Trophoblast cell (in vitro differentiated cells and primary cell): ENCODE measurements around the gene IL1RAPL2.

Source experiments
- DNase-seq, 2 donors: peaks; one replicate each; pipeline ENCODE4 v3.0.0-alpha.2; 2016
- H2AFZ ChIP-seq: 2 replicates; pipeline ENCODE4 v1.6.1; 2013; ENCODE audit warnings: low read length, moderate library complexity, mild to moderate bottlenecking; ENCODE audit not compliant: insufficient read depth, poor library complexity
- H2AK5ac ChIP-seq: 2 replicates; pipeline ENCODE4 v1.6.1; 2013; ENCODE audit warnings: mild to moderate bottlenecking, low read length
- H2BK120ac ChIP-seq: 2 replicates; pipeline ENCODE4 v1.6.1; 2013; ENCODE audit warnings: low read length, mild to moderate bottlenecking, moderate library complexity; ENCODE audit not compliant: insufficient read depth, poor library complexity
- H2BK12ac ChIP-seq: 2 replicates; pipeline ENCODE4 v1.6.1; 2013; ENCODE audit warnings: mild to moderate bottlenecking, low read length, moderate library complexity
- H2BK5ac ChIP-seq: 2 replicates; pipeline ENCODE4 v1.6.1; 2013; ENCODE audit warnings: low read length, low read depth, moderate library complexity, mild to moderate bottlenecking; ENCODE audit not compliant: poor library complexity
- H3K14ac ChIP-seq: 2 replicates; pipeline ENCODE4 v1.6.1; 2013; ENCODE audit warnings: mild to moderate bottlenecking, low read length
- H3K18ac ChIP-seq: 2 replicates; pipeline ENCODE4 v1.6.1; 2013; ENCODE audit warnings: mild to moderate bottlenecking, low read length
- H3K23ac ChIP-seq: 2 replicates; pipeline ENCODE4 v1.6.1; 2013; ENCODE audit warnings: low read length
- H3K27ac ChIP-seq: 2 replicates; pipeline ENCODE4 v1.5.1; 2013; ENCODE audit warnings: low read depth, mild to moderate bottlenecking, inconsistent platforms, low read length, moderate library complexity
- H3K27me3 ChIP-seq: 2 replicates; pipeline ENCODE4 v1.6.1; 2013; ENCODE audit warnings: inconsistent platforms, mild to moderate bottlenecking, low read length, moderate library complexity; ENCODE audit not compliant: insufficient read depth
- H3K36me3 ChIP-seq, 2 experiments: 1 replicate in 1 of 2; 2 replicates in 1 of 2; pipeline ENCODE4 v1.6.1; 2013; ENCODE audit warnings: low read length in 2 of 2, mild to moderate bottlenecking in 2 of 2, moderate library complexity in 1 of 2; ENCODE audit not compliant: insufficient read depth in 2 of 2, control insufficient read depth in 1 of 2
- H3K4ac ChIP-seq: 2 replicates; pipeline ENCODE4 v1.6.1; 2013; ENCODE audit warnings: low read depth, mild to moderate bottlenecking, low read length, moderate library complexity
- H3K4me1 ChIP-seq, 2 experiments: 1 replicate in 1 of 2; 2 replicates in 1 of 2; pipeline ENCODE4 v1.6.1; 2013; ENCODE audit warnings: low read length in 2 of 2, mild to moderate bottlenecking in 2 of 2, moderate library complexity in 1 of 2; ENCODE audit not compliant: insufficient read depth in 2 of 2, control insufficient read depth in 1 of 2
- H3K4me2 ChIP-seq: 2 replicates; pipeline ENCODE4 v1.6.1; 2013; ENCODE audit warnings: inconsistent platforms, mild to moderate bottlenecking, low read length, moderate library complexity
- H3K4me3 ChIP-seq: 2 replicates; pipeline ENCODE4 v1.5.1; 2013; ENCODE audit warnings: mild to moderate bottlenecking, low read depth, low read length, inconsistent platforms
- H3K79me1 ChIP-seq: one replicate; pipeline ENCODE4 v1.6.1; 2013; ENCODE audit warnings: low read length
- H3K79me2 ChIP-seq: 2 replicates; pipeline ENCODE4 v1.6.1; 2013; ENCODE audit warnings: low read length, mild to moderate bottlenecking; ENCODE audit not compliant: control insufficient read depth, insufficient read depth, poor library complexity
- H3K9ac ChIP-seq: 2 replicates; pipeline ENCODE4 v1.6.1; 2013; ENCODE audit warnings: mild to moderate bottlenecking, low read length
- H3K9me3 ChIP-seq: 2 replicates; pipeline ENCODE4 v1.6.1; 2013; ENCODE audit warnings: low read depth, mild to moderate bottlenecking, control low read depth, inconsistent platforms, low read length; ENCODE audit not compliant: insufficient read depth
- H4K12ac ChIP-seq: 2 replicates; pipeline ENCODE4 v1.6.1; 2013; ENCODE audit warnings: low read depth, mild to moderate bottlenecking, low read length, moderate library complexity
- H4K8ac ChIP-seq: 2 replicates; pipeline ENCODE4 v1.6.1; 2013; ENCODE audit warnings: low read depth, mild to moderate bottlenecking, low read length, moderate library complexity
- H4K91ac ChIP-seq: one replicate; pipeline ENCODE4 v1.6.1; 2013; ENCODE audit warnings: low read depth, mild to moderate bottlenecking, low read length, moderate library complexity
- WGBS: extraction: QIAGEN DNeasy Blood & Tissue Kit; methylation state at CpG from one replicate; pipeline ENCODE4 v1.1.7; 2013; ENCODE audit warnings: missing lambda C conversion rate; ENCODE audit not compliant: insufficient read length, insufficient coverage; ENCODE audit errors: extremely low coverage; 5-methylcytosine and 5-hydroxymethylcytosine counted together

IL1RAPL2 gene

GRCh38 chrX:104641176-104641575 lies 75.2 kb downstream of the IL1RAPL2 start:
- no peak overlapping the region for H2BK5ac ChIP-seq
- H2AK5ac ChIP-seq = no peak overlapping the region
- H4K12ac ChIP-seq = no peak overlapping the region
- no peaks in the 10 kb centered on the region for H3K79me2 ChIP-seq
- H3K18ac ChIP-seq = no peak overlapping the region
- H3K23ac ChIP-seq = no peak overlapping the region
- no peak overlapping the region for H3K4me3 ChIP-seq
- H3K4me1 ChIP-seq = no peaks in the 10 kb centered on the region
- H3K9ac ChIP-seq = no peak overlapping the region
- no peak overlapping the region for H3K27ac ChIP-seq
- H2BK120ac ChIP-seq = no peak overlapping the region
- H3K14ac ChIP-seq = no peak overlapping the region
- H2AFZ ChIP-seq = no peak overlapping the region
- DNase-seq = peak in 1 of 2 donors; percentile 16
- no peaks in the 10 kb centered on the region for H3K9me3 ChIP-seq
- H3K36me3 ChIP-seq = no peaks in the 10 kb centered on the region
- H3K4me2 ChIP-seq = no peak overlapping the region
- no peaks in the 10 kb centered on the region for H3K79me1 ChIP-seq
- H4K8ac ChIP-seq = no peak overlapping the region
- H4K91ac ChIP-seq = no peak overlapping the region
- H3K27me3 ChIP-seq = no peaks in the 10 kb centered on the region
- WGBS = no CpG with 5 or more reads among the region's 4 CpGs
- no peak overlapping the region for H2BK12ac ChIP-seq
- H3K4ac ChIP-seq = no peak overlapping the region

- no peak overlapping the region for H3K18ac ChIP-seq
- H2AK5ac ChIP-seq = no peak overlapping the region
- H2BK120ac ChIP-seq = no peak overlapping the region
- no peak overlapping the region for H2AFZ ChIP-seq
- no peak overlapping the region for H3K23ac ChIP-seq
- no peak overlapping the region for H3K27ac ChIP-seq
- H2BK5ac ChIP-seq = no peak overlapping the region
- H4K91ac ChIP-seq = no peak overlapping the region
- no peaks in the 10 kb centered on the region for H3K9me3 ChIP-seq
- H3K4ac ChIP-seq = no peak overlapping the region
- no peak overlapping the region for H4K8ac ChIP-seq
- no peak overlapping the region for H3K4me2 ChIP-seq
- H3K27me3 ChIP-seq = no peaks in the 10 kb centered on the region
- no CpG with 5 or more reads among the region's 5 CpGs for WGBS
- H3K36me3 ChIP-seq = no peaks in the 10 kb centered on the region
- H2BK12ac ChIP-seq = no peak overlapping the region
- H3K4me3 ChIP-seq = no peak overlapping the region
- no peaks in the 10 kb centered on the region for H3K79me2 ChIP-seq
- H3K9ac ChIP-seq = no peak overlapping the region
- no peak overlapping the region for H3K14ac ChIP-seq
- no peaks in the 10 kb centered on the region for H3K4me1 ChIP-seq
- H4K12ac ChIP-seq = no peak overlapping the region
- no peaks in the 10 kb centered on the region for H3K79me1 ChIP-seq
- no peak for DNase-seq
Measured at GRCh38 chrX:104647084-104647483, 81.1 kb downstream of the IL1RAPL2 start.

- H4K91ac ChIP-seq = no peak overlapping the region
- H3K27ac ChIP-seq = no peak overlapping the region
- H2BK120ac ChIP-seq = no peak overlapping the region
- no peak for DNase-seq
- H4K8ac ChIP-seq = no peak overlapping the region
- no peak overlapping the region for H2AK5ac ChIP-seq
- no peak overlapping the region for H3K14ac ChIP-seq
- H3K4me2 ChIP-seq = no peak overlapping the region
- no peak overlapping the region for H3K23ac ChIP-seq
- no peaks in the 10 kb centered on the region for H3K27me3 ChIP-seq
- H2AFZ ChIP-seq = no peak overlapping the region
- no peak overlapping the region for H3K9ac ChIP-seq
- no peak overlapping the region for H2BK12ac ChIP-seq
- H3K9me3 ChIP-seq = no peaks in the 10 kb centered on the region
- no peak overlapping the region for H4K12ac ChIP-seq
- H3K79me2 ChIP-seq = no peaks in the 10 kb centered on the region
- no peaks in the 10 kb centered on the region for H3K79me1 ChIP-seq
- H3K4me3 ChIP-seq = no peak overlapping the region
- H3K36me3 ChIP-seq = no peaks in the 10 kb centered on the region
- no peaks in the 10 kb centered on the region for H3K4me1 ChIP-seq
- H2BK5ac ChIP-seq = no peak overlapping the region
- no peak overlapping the region for H3K18ac ChIP-seq
- no CpG with 5 or more reads among the region's 3 CpGs for WGBS
- no peak overlapping the region for H3K4ac ChIP-seq
Measured at GRCh38 chrX:104659005-104659744, 93.2 kb downstream of the IL1RAPL2 start.

GRCh38 chrX:104660092-104660491 lies 94.1 kb downstream of the IL1RAPL2 start:
- no peak overlapping the region for H3K4me3 ChIP-seq
- H2BK120ac ChIP-seq = no peak overlapping the region
- H2BK5ac ChIP-seq = no peak overlapping the region
- no peak overlapping the region for H3K14ac ChIP-seq
- no peak overlapping the region for H3K9ac ChIP-seq
- H2AK5ac ChIP-seq = no peak overlapping the region
- H4K91ac ChIP-seq = no peak overlapping the region
- DNase-seq = peak; percentile 2 to 74
- no peak overlapping the region for H3K4ac ChIP-seq
- no peaks in the 10 kb centered on the region for H3K27me3 ChIP-seq
- no peak overlapping the region for H3K23ac ChIP-seq
- H2BK12ac ChIP-seq = no peak overlapping the region
- no peak overlapping the region for H4K8ac ChIP-seq
- no peaks in the 10 kb centered on the region for H3K4me1 ChIP-seq
- H3K36me3 ChIP-seq = no peaks in the 10 kb centered on the region
- no peaks in the 10 kb centered on the region for H3K9me3 ChIP-seq
- no peak overlapping the region for H3K18ac ChIP-seq
- no peak overlapping the region for H4K12ac ChIP-seq
- WGBS = no CpG with 5 or more reads among the region's 3 CpGs
- no peak overlapping the region for H3K4me2 ChIP-seq
- no peak overlapping the region for H3K27ac ChIP-seq
- no peaks in the 10 kb centered on the region for H3K79me2 ChIP-seq
- H3K79me1 ChIP-seq = no peaks in the 10 kb centered on the region
- H2AFZ ChIP-seq = no peak overlapping the region
